Superior temporal gyrus (tissue), 1 donor: Measurements from ENCODE around the gene AP3D1.
"Not testable (repeated sequence)": the region's sequence is repeated elsewhere in the genome, so short reads cannot be mapped to it uniquely, and the experiment has no call there.

ENCODE experiments used
- DNase-seq: peaks from one replicate; pipeline ENCODE4 v3.0.0-alpha.2; 2016; ENCODE audit errors: extremely low spot score

AP3D1 gene

DNA sequence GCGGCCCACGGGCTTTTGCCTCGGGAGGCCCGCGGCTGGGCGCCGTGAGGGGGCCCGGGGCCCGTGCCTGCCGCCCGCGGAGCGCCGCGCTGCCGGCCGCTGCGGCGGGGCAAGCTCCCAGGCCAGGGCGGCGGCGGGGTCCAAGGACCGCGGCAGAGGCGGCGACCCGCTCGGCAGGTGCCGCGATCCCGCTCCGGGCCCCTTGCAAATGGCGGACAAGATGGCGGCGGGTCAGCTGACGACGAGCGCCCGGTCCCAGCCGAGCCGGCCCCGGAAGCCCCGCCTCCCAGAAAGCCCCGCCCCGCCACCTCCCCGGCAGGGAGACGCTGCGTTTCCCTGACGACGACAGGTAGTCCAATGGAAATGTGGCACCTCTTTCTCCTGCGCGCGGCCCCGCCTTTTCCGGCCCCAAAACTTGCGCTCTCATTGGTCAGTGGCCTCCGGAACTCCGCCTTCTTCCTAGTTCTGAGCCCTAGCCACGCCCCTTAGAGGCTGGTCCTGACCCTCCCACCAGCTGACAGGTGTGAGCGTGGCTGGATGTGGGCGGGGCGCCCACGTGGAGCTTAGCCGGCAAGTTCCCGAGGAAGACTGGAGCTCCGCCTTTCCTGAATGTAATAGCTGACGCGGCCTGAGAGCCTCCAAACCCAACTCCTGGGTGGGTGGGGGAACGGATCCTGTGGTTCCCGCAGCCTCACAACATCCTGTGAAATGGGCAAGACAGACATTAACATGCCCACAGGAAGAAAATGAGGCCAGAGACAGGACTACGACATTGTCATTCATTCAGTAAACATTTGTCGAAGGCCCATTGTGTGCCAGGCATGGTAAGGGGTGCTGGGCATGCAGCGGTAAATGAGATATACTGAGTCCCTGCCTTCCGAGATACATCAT lies at the start of gene AP3D1:
Gene AP3D1 (minus strand): TSS at position 228 of the 891 bp plus-strand sequence. CDS start 232 bp downstream, outside the sequence.
- DNase-seq = peak; percentile 99

DNA sequence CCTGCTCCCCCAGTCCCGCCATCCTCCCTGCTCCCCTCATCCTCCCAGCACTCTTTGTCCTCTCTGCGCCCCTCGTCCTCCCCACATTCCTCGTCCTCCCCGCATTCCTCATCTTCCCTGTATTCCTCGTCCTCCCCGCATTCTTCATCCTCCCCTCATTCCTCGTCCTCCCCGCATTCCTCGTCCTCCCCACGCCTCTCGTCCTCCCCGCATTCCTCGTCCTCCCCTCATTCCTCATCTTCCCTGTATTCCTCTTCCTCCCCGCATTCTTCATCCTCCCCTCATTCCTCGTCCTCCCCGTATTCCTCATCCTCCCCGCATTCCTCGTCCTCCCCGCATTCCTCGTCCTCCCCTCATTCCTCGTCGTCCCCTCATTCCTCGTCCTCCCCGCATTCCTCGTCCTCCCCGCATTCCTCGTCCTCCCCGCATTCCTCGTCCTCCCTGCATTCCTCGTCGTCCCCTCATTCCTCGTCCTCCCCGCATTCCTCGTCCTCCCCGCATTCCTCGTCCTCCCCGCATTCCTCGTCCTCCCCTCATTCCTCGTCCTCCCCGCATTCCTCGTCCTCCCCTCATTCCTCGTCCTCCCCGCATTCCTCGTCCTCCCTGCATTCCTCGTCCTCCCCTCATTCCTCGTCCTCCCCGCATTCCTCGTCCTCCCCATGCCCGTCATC lies 49.4 kb upstream of the AP3D1 start:
- not testable (repeated sequence) for DNase-seq

GRCh38 chr19:2199861-2200623 lies 48.7 kb upstream of the AP3D1 start:
- DNase-seq = no peak

- DNase-seq = no peak
These were observed 47.8 kb upstream of the AP3D1 start for GRCh38 chr19:2199215-2199614.

DNA sequence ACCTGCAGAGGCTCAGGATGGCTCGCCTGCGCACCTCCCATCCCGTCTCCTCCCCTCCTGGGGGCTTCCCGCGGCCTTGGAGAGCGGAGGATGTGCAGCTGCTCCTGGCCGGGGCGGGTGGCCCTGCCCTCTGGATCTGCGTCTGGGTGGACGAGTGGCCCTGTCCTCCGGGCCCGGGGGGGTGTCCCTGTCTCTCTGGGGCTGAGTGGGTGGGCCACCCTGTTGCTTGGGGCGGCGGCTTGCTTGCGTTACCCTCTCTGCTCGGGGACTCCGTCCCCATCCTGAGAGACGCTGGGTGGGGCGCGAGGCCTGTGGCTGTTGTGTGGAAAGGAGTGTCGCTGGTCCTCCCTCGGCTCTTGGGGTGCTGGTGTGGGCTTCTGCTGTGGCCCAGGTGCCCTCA lies 47.0 kb upstream of the AP3D1 start:
- no peak for DNase-seq

- no peak for DNase-seq
These were observed 45.9 kb upstream of the AP3D1 start for GRCh38 chr19:2197270-2197669.

DNA sequence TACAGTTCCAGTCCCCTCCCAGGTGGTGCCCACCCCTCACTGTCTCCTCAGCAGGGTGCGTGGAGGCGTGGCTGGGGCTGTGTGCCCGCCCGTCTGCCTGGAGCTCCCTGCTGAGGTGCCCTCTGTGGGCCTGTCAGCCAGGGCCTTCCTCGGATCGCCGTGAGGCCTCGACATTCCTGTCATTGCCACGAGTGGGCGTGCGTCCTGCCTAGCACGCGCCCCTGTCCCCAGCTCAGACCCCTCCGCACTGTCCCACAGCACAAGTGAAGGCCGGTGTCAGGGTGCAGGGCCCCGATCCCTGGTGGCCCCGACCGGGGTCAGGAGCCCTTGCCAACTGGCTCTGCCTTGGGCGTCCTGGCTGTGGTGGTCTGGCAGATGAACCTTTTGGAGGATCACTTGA lies 44.5 kb upstream of the AP3D1 start:
- no peak for DNase-seq

- DNase-seq = no peak
These were observed 44.0 kb upstream of the AP3D1 start for GRCh38 chr19:2195361-2195760.

GRCh38 chr19:2194513-2195078 lies 43.2 kb upstream of the AP3D1 start:
- DNase-seq = no peak

- no peak for DNase-seq
These were observed 42.4 kb upstream of the AP3D1 start for GRCh38 chr19:2193807-2194206.

GRCh38 chr19:2192862-2193261 lies 41.5 kb upstream of the AP3D1 start:
- DNase-seq = no peak

GRCh38 chr19:2191456-2192310 lies 40.3 kb upstream of the AP3D1 start:
- no peak for DNase-seq

GRCh38 chr19:2190848-2191455 lies 39.6 kb upstream of the AP3D1 start:
- DNase-seq = no peak

DNA sequence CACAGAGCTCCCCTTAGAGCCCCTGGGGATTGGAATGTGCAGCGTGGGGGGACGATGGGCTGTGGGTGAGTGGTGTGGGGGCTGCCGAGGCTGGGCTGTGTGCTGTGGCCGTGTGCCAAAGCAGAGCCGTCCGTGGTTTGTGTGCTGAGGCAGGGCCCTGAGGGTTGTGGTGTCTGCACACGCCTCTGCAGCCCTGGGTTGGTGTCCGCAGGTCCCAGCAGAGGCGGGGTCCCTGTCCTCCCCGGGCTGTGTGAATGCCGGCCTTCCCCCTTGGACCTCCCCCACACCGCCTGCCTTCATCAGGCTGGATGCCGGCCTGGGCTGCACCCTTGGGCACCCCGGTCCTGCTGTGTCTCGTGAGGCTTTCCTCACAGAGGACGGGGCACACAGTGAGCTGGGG lies 38.5 kb upstream of the AP3D1 start:
- DNase-seq = no peak

DNA sequence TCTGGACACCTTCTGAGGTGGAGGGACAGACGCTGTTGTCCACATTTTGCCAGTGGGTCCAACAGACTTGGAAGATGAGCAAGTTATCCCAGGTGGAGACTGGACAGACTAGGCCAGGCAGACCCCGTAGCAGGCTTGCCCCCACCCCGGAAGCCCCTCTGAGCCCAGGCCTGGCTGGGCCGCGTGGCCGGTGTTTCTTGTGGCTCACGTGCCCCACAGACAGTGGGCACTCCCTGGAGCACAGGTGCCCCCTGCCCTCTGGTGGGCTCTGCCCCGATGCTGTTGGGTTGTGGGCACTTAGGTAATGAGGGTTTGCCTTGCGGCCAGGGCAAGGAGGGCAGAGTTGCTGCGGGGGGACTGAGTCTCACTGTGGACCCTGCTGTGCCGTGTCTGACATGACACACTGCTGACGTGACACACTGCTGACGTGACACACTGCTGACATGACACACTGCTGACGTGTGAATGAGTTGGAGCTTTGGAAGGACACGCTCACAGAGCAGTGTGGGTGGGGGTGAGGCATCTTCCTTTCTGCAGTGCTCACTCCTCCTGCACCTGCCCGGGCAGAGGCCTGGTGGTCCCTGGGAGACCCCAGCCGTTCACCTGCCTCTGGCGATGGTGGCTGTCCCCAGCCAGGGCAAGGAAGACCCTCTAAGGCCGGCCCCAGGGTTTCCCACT lies 37.5 kb upstream of the AP3D1 start:
- no peak for DNase-seq

- DNase-seq = no peak
These were observed 35.8 kb upstream of the AP3D1 start for GRCh38 chr19:2187159-2187558.

DNA sequence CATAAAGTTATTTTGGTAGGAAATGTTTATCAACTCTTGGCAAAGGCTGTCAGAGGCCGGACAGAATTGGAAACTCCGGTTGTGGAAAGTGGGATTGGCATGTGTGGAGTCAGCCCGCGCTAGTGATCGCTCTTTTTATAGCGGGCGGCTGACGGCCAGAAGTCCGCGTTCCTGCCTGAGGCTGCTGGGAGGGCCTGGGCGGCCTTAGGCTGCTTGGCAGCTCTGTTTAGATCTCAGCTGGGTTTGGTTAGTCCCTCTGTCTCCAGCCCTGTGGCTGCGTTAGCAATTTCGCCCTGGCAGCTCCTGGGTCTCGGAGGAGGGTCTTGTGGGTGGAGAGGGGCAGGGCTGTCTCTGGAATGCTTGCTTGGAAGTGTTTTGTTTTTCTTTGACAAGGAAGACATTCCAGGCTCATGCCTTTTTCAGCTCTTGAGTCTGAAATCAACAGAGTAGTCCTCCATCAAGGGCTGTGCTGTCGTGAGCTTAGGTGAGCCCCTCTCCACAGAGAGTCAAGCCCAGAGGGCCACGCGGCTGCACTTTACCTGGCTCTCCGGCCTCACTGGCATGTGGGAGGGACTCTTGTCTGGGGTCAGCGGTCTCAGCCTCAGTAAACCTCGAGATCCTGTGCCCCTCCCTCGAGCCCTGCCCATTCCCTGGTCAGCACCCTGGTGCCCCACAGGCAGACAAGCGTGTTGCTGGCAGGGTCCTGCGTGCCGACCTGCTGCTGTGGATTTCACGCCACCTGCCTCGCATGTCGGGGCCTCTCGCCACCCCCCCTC lies 34.9 kb upstream of the AP3D1 start:
- peak; percentile 60 for DNase-seq

GRCh38 chr19:2185734-2186070 lies 34.3 kb upstream of the AP3D1 start:
- DNase-seq = no peak

DNA sequence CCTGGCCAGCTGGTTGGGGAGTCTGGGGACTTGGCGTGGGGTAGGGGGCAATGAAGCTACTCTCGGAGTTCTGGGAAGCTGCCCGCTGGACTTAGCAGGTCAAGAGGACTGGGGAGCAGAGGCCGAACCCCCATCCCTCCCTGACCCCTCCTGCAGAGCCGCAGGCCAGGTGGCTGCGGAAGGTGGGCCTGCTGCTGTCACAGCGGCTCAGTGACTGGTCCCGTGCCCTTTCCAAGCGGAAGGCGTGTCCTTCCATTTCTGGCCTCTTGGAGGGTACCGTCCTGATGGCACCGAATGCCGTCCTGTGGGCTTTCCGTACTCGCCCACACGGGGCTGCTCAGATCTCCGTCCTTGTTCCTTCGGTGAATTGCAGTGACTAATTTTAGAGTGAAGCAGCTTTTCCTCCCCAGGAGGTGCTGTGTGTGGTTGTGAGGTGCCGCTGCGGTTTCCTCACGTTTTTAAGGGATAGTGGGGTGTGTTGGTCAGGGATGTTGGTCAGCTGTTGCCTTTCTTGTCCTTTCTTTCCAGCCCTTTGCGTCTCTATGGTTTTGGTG lies 33.1 kb upstream of the AP3D1 start:
- DNase-seq = no peak
